Measurements from ENCODE around the gene APOL2.
"Not testable (repeated sequence)": the region's sequence is repeated elsewhere in the genome, so short reads cannot be mapped to it uniquely, and the experiment has no call there.

The APOL2 gene

GRCh38 chr22:36243986-36244385 is 4.7 kb upstream of the APOL2 start:
- DNase-seq (ENCODE audit: low read depth), result no peak

DNA sequence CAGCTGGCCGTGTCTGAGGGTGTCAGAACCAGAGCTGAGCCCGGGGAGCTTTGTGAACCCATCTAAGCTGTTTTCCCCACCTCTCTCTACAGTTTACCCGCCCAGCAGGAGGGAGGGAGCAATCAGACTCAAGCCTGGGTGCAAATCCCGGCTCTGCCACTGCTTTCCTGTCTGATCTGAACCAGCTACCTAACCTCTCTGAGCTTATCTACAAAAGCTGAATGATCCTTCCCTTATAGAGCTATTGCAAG is 252 bp downstream of the APOL2 start:
- no peak for DNase-seq (ENCODE audit: low read depth)

DNA sequence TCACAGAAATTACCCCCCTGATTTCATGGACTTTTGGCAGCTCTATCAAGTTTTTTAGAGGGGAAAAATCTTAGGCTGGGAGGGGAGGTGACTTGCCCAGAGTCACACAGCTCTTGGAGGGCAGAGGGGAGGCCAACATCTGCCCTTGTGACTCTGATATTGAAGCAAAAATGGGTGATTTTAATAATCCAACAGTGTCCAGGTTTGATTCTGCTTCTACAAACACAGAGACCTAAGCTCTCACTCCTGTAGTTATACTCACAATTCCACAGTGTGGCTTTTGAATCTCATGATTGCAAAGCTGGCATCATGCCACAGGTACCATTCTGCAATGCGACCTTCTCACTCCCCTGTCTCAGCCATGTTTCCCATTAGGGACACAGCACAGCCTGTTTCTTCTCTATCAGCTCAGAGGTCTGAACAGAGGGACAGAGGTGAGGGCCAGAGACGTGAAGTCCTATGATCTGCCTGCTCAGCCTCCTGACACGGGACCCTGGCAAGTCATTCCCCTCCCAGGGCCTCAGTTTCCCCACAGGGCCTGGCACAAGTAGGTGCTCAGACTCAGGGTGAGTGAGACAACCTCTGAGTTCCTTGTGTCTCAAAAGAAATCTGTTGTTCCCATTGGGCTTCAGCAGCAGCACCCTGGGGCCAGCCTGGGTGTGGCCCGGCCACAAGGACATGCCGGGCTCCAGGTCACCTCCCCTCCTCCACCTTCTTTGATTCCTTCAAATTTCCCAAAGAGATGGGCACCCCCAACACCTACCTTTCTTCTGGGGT is 766 bp downstream of the APOL2 start:
- no peak for DNase-seq (ENCODE audit: low read depth)

- no peak for DNase-seq (ENCODE audit: low read depth)
Observed at GRCh38 chr22:36237462-36238372, 1.6 kb downstream of the APOL2 start.

- no peak for DNase-seq (ENCODE audit: low read depth)
Observed at GRCh38 chr22:36236388-36237319, 2.7 kb downstream of the APOL2 start.

- DNase-seq (ENCODE audit: low read depth), result no peak
Observed at GRCh38 chr22:36235585-36235984, 3.7 kb downstream of the APOL2 start.

- DNase-seq (ENCODE audit: low read depth), result no peak
Observed at GRCh38 chr22:36234919-36235318, 4.4 kb downstream of the APOL2 start.

DNA sequence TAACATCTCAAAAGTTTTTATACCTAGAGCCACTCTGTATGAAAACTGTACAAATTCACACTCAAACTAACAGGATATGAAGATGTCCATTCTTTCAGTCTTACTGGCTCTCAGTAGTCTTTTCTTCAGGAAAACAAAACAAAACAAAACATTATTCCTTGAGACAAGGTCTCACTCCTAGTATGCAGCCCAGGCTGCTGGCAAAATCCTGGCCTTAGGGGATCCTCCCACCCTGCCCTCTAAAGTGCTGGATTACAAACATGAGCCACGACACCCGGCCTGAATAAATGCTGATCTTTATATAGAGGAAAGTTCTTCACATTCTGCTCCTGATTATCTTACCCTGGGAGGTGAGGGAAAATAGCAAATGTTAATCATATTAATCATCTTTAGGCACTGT is 5.1 kb downstream of the APOL2 start:
- DNase-seq (ENCODE audit: low read depth), result no peak

- no peak for DNase-seq (ENCODE audit: low read depth)
Observed at GRCh38 chr22:36233796-36234195, 5.5 kb downstream of the APOL2 start.

- DNase-seq (ENCODE audit: low read depth), result no peak
Observed at GRCh38 chr22:36232715-36233401, 6.5 kb downstream of the APOL2 start.

DNA sequence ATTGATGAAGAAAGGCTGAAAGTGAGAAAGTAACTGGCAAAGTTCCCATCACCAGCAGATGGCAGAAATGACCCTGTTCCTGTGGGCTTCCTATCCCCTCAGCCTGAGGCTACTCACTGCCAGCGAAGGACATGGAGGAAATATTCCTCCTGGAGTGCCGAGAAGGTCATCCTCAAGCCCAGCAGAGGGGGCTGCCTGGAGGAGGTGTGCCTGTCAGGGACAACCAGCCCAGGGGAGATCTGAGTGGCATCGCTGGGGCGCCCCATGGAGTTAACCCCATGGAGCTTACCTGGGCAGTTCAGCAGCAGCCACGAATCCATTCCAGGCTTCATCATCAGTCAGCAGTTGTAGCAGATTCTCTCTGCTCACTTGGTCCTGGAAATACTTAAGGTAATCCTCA is 8.3 kb downstream of the APOL2 start:
- not testable (repeated sequence) for DNase-seq (ENCODE audit: low read depth)

GRCh38 chr22:36229649-36230048 is 9.7 kb downstream of the APOL2 start:
- DNase-seq (ENCODE audit: low read depth), result not testable (repeated sequence)

- no peak for DNase-seq (ENCODE audit: low read depth)
Observed at GRCh38 chr22:36228944-36229343, 10.4 kb downstream of the APOL2 start.

DNA sequence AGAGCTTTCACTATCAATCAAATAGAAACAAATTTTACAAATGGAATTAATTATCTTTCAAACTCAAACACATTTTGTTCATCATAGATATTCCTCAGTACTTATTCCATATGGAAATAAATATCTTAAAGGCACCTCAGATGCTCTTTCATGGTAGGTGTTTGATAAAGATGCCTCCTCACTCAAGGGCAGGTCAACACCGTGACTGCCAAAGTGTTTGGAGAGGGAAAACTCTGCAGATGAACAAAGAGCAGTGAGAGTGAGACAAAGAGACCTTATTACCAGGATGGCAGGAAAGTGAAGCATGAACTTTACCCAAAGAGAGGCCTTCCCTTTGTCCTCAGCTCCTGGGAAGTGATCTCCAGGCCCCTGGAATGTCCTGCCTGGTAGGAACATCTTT is 11.0 kb downstream of the APOL2 start:
- DNase-seq (ENCODE audit: low read depth), result not testable (repeated sequence)

- DNase-seq (ENCODE audit: low read depth), result no peak
Observed at GRCh38 chr22:36227806-36228205, 11.5 kb downstream of the APOL2 start.

DNA sequence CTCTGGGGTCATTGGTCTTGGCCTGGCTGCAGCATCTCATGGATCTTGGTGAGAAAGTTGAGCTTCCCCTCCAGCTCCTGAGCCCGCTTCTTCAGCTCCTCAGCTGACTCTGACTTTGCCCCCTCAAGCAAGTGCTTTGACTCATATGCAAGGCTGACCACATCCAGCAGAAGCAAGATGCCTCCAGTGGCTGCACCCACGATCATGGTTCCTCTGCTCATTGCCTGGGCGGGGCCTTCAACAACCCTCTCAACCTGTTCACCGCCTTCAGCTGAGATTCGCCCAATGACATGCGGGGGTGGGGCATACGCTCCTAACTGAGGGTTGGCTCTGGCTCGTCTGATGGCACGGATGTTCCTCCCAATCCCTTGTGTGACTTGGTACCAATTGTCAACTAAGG is 11.9 kb downstream of the APOL2 start:
- no peak for DNase-seq (ENCODE audit: low read depth)

DNA sequence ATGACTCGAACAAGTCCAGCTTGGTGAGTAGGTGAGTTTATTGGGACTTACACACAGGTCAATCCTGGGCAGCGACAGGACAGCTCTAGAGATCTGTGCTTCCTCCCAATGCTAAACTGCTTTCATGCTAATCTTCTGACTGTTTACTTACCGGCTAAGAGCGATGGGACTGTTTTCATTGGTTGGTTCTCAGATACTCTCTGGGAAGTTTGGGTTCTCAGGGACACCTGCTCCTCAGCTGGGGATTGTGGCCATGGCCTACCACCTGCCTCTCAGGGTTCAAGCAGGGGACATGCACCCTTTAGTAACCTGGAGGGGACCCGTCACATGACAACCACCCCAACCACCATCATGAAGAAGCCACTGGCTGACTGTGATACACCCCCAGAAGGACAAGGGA is 13.1 kb downstream of the APOL2 start:
- no peak for DNase-seq (ENCODE audit: low read depth)

GRCh38 chr22:36225333-36225922 is 13.9 kb downstream of the APOL2 start:
- DNase-seq (ENCODE audit: low read depth), result no peak

DNA sequence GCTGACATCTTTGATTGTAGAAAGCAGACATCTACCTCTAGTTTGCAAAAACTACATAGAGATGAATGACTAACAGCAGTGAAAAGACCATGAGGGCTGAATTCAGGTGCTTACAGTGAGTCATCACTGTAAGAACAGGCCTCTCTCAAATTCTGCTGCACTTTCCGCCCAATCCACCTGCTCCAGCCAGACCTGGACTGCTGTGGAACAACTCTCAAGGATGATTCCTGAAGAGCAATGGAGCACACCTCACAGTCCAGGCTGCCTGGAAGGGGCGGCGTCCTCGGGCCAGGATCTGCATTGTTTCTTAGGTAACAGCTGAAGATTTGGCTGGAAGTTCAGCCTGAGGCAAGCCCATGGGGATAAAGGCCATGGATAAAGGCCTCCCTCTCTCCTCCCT is 15.1 kb downstream of the APOL2 start:
- no peak for DNase-seq (ENCODE audit: low read depth)

DNA sequence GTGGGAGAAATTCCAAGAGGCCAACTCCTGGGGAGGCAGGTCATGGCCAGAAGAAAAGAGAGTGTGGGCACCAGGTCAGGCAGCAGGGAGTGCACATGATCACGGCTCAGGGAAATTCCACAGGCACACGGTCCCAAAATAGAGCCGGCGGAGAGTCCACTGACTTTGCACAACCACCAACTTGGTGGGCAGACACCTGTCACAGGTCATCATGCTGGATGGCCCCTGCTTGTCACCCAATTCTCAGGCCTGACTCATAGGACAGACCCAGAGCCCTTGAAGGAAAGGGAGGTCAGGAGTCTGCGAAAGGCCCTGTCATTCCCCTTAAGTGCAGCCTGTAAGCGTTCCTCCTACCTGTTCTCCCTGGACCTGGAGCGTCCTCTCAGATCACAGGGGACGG is 15.8 kb downstream of the APOL2 start:
- no peak for DNase-seq (ENCODE audit: low read depth)

DNA sequence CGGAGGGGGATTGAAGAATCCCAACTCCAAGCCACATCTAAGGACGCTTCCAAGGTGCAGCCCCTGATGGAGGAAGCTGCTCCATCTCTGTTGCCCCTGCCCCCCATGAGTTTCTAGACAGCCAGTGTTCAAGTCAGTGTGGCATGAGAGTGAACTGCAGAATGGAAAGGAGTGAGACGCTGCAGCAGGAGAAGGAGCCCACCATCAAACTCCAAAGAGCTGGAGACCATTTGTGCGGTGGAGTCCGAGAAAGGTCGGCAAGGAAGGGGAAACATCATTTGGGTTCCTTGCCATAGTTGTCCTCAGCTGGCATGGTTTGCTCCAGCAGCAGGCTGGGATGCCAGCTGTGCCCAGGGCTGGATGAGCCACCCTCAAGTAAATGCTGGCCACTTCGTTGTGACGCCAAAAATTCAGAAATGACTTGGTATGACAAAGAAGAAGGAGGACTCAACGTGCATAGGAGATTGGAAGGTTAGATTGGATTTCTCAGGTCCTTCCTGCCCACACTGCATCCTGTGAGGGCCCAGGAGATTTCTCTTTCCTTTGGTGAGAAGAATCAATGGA is 16.4 kb downstream of the APOL2 start:
- DNase-seq (ENCODE audit: low read depth), result no peak
